WTC11 (cell line): ENCODE data around the gene TRPC1.

Experiments
- ARID4B ChIP-seq: sonication (generic); formaldehyde crosslinking; IDR thresholded peaks from 2 replicates; pipeline ENCODE4 v1.8.0; 2023; ENCODE audit warnings: missing genetic modification reagents, mild to moderate bottlenecking, borderline replicate concordance
- CTCF ChIP-seq: fragments of 200-600 bp; IDR thresholded peaks from 2 replicates; pipeline ENCODE4 v1.8.0; 2022; ENCODE audit warnings: antibody characterized with exemption
- IRF1 ChIP-seq: sonication (generic); formaldehyde crosslinking; IDR thresholded peaks from 2 replicates; pipeline ENCODE4 v1.8.0; 2023; ENCODE audit warnings: missing genetic modification reagents
- NR3C1 ChIP-seq: sonication (generic); formaldehyde crosslinking; conservative IDR thresholded peaks from 2 replicates; pipeline ENCODE4 v1.8.1; 2023; ENCODE audit warnings: low read depth, mild to moderate bottlenecking, missing genetic modification reagents
- ZNF263 ChIP-seq: sonication (generic); formaldehyde crosslinking; IDR thresholded peaks from 2 replicates; pipeline ENCODE4 v1.8.1; 2022; ENCODE audit warnings: low read depth, mild to moderate bottlenecking, moderate library complexity, missing genetic modification reagents

GRCh38 chr3:142726017-142726416 lies 2.2 kb downstream of the TRPC1 start:
- TF ChIP-seq CTCF = no peak
- TF ChIP-seq ARID4B = no peak
- no peak for TF ChIP-seq NR3C1 (CRISPR knock-in tag)
- TF ChIP-seq IRF1 = no peak
- no peak for TF ChIP-seq ZNF263 (CRISPR knock-in tag)
